Memory B cell (primary cell): ENCODE data around the gene MYO19.

Experiments used
- ATAC-seq: fragments of 150-1000 bp; cut with Tn5 transposase; 2 replicates; pipeline ENCODE4 v1.10.0; 2021; ENCODE audit warnings: low read depth, mild to moderate bottlenecking, moderate library complexity
- DNase-seq, 2 donors: peaks; one replicate each; pipeline ENCODE4 v3.0.0; 2022; ENCODE audit warnings: low spot score in 2 of 2
- H3K27ac Mint-ChIP-seq: one replicate; pipeline ENCODE4 v1.8.0; 2022; ENCODE audit warnings: mild to moderate bottlenecking, moderate library complexity, mixed read lengths
- H3K27me3 Mint-ChIP-seq: one replicate; pipeline ENCODE4 v1.8.0; 2022; ENCODE audit warnings: mixed read lengths
- H3K36me3 Mint-ChIP-seq: one replicate; pipeline ENCODE4 v1.8.0; 2022; ENCODE audit warnings: mild to moderate bottlenecking, mixed read lengths
- H3K4me1 Mint-ChIP-seq: one replicate; pipeline ENCODE4 v1.8.0; 2022; ENCODE audit warnings: mixed read lengths
- H3K4me3 Mint-ChIP-seq: one replicate; pipeline ENCODE4 v1.8.0; 2022; ENCODE audit warnings: mild to moderate bottlenecking, moderate library complexity, mixed read lengths
- H3K9me3 Mint-ChIP-seq: one replicate; pipeline ENCODE4 v1.8.0; 2022; ENCODE audit warnings: mixed read lengths

Gene MYO19

DNA sequence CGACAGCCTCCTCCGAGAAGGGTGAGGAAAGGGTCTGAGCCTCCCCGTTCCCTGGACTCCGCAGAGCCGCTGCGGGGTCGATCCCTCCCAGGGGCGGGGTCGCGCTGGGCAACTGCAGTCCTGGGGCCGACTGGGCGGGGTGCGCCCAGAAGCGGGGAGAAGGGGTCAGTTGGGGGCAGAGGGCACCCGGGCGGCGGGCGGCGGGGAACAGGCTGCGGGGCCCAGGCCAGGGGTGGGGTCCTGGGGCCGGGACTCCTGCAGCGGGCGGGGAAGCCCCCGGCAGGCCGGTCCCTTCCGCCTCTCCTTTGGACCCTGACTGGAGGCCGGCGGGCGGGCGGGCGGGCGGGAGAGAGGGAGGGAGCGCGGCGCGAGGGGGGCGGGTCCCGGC, 10.4 kb upstream of the MYO19 start:
- H3K27me3 Mint-ChIP-seq = no peaks in the 10 kb centered on the region
- DNase-seq = no peak
- no peaks in the 10 kb centered on the region for H3K9me3 Mint-ChIP-seq
- peak overlapping the region; percentile 100 for H3K27ac Mint-ChIP-seq
- no peak for ATAC-seq
- H3K4me3 Mint-ChIP-seq = peak overlapping the region; percentile 94
- no peaks in the 10 kb centered on the region for H3K36me3 Mint-ChIP-seq
- peaks cover 17% of the 10 kb centered on the region for H3K4me1 Mint-ChIP-seq

DNA sequence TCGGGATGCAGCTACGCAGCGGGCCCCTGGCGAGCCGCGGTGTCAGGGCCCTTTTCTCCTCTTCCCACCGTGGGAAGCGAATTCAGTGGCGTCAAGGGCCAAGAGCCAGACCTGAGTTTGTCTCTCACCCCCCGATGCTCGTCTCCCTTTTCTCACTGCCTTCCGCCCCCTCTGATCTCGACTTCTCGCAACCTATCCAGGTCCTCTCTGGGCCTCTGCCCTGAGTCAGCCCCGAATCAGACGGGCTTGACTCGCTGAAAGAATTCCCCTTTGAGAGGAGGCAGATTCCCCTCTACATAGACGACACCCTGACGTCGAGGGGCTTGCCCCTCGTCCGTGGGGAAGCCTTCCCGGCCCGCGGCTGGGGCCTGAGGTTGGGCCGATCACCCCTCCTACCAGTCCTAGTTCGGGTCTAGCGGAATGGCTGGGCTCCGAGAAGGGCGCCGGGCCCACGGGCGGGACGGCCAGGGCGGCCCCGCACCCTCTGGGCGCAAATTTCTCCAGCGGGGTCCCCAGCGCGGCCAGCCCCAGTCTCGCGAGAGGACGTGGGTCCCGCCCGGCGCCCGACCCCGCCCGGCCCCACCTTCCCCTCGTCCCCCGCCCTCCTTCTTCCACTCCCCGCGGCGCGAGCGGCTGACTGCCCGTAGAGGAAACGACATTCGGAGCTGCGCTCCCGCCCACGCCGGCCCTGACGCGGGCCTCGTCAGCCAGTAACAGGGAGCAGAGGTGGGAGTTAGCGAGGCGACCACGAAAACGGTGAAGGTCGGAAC, 9.8 kb upstream of the MYO19 start, which contains the start of gene GGNBP2:
Gene GGNBP2, plus strand, starts transcription at position 613 of the 770 bp plus-strand sequence. CDS start 806 bp downstream, outside the sequence.
- DNase-seq (peak; percentile 90), ATAC-seq (peak; percentile 59)
- Mint-ChIP-seq H3K9me3 (no peaks in the 10 kb centered on the region), H3K4me3 (peak within 1 kb of the TSS; percentile 94), H3K27ac (peak within 1 kb of the TSS; percentile 100), H3K4me1 (peaks cover 16% of the 10 kb centered on the region), H3K36me3 (peaks cover 3% of the 10 kb centered on the region), H3K27me3 (no peaks in the 10 kb centered on the region)

- H3K36me3 Mint-ChIP-seq = peaks cover 3% of the 10 kb centered on the region
- H3K9me3 Mint-ChIP-seq = no peaks in the 10 kb centered on the region
- H3K4me1 Mint-ChIP-seq = peaks cover 16% of the 10 kb centered on the region
- H3K27me3 Mint-ChIP-seq = no peaks in the 10 kb centered on the region
- peak overlapping the region; percentile 94 for H3K4me3 Mint-ChIP-seq
- H3K27ac Mint-ChIP-seq = peak overlapping the region; percentile 100
- peak in 1 of 2 donors; percentile 37 for DNase-seq
- no peak for ATAC-seq
These were observed 9.3 kb upstream of the MYO19 start for GRCh38 chr17:36544044-36544306.

GRCh38 chr17:36542755-36543154, 8.1 kb upstream of the MYO19 start:
- ATAC-seq (no peak), DNase-seq (no peak)
- Mint-ChIP-seq H3K4me1 (peaks cover 10% of the 10 kb centered on the region), H3K9me3 (no peaks in the 10 kb centered on the region), H3K27ac (no peak overlapping the region), H3K27me3 (no peaks in the 10 kb centered on the region), H3K4me3 (no peak overlapping the region), H3K36me3 (peaks cover 3% of the 10 kb centered on the region)

- peaks cover 5% of the 10 kb centered on the region for H3K36me3 Mint-ChIP-seq
- H3K4me1 Mint-ChIP-seq = peaks cover 10% of the 10 kb centered on the region
- H3K9me3 Mint-ChIP-seq = no peaks in the 10 kb centered on the region
- DNase-seq = no peak
- no peaks in the 10 kb centered on the region for H3K27me3 Mint-ChIP-seq
- ATAC-seq = no peak
- no peak overlapping the region for H3K4me3 Mint-ChIP-seq
- H3K27ac Mint-ChIP-seq = no peak overlapping the region
These were observed 6.0 kb upstream of the MYO19 start for GRCh38 chr17:36540696-36541095.

GRCh38 chr17:36535669-36536081, 1.0 kb upstream of the MYO19 start:
- H3K4me1 Mint-ChIP-seq = peaks cover 14% of the 10 kb centered on the region

GRCh38 chr17:36533935-36534839, 481 bp downstream of the MYO19 start:
- ATAC-seq (peak; percentile 27), DNase-seq (peak in 1 of 2 donors; percentile 49)
- Mint-ChIP-seq H3K27me3 (no peaks in the 10 kb centered on the region), H3K36me3 (peaks cover 5% of the 10 kb centered on the region), H3K27ac (peak overlapping the region; percentile 98), H3K9me3 (no peaks in the 10 kb centered on the region), H3K4me3 (peak overlapping the region; percentile 92), H3K4me1 (peaks cover 14% of the 10 kb centered on the region)

More at GRCh38 chr17:36535669-36536081, 1.0 kb upstream of the MYO19 start:
- no peaks in the 10 kb centered on the region for H3K27me3 Mint-ChIP-seq
- peaks cover 7% of the 10 kb centered on the region for H3K36me3 Mint-ChIP-seq
- ATAC-seq = no peak
- H3K4me3 Mint-ChIP-seq = peak overlapping the region; percentile 92
- no peaks in the 10 kb centered on the region for H3K9me3 Mint-ChIP-seq
- peak overlapping the region; percentile 98 for H3K27ac Mint-ChIP-seq
- no peak for DNase-seq

- H3K27ac Mint-ChIP-seq = no peak overlapping the region
- H3K9me3 Mint-ChIP-seq = no peaks in the 10 kb centered on the region
- H3K4me3 Mint-ChIP-seq = peak overlapping the region; percentile 38
- no peak for DNase-seq
- peaks cover 14% of the 10 kb centered on the region for H3K4me1 Mint-ChIP-seq
- H3K27me3 Mint-ChIP-seq = no peaks in the 10 kb centered on the region
- ATAC-seq = no peak
- H3K36me3 Mint-ChIP-seq = peaks cover 11% of the 10 kb centered on the region
These were observed 2.2 kb downstream of the MYO19 start for GRCh38 chr17:36532435-36532975.

- Mint-ChIP-seq H3K9me3 (no peaks in the 10 kb centered on the region), H3K27ac (no peak overlapping the region), H3K27me3 (no peaks in the 10 kb centered on the region), H3K4me1 (peaks cover 11% of the 10 kb centered on the region), H3K36me3 (peaks cover 30% of the 10 kb centered on the region), H3K4me3 (no peak overlapping the region)
- ATAC-seq (no peak), DNase-seq (no peak)
These were observed 5.5 kb downstream of the MYO19 start for GRCh38 chr17:36529121-36529520.

DNA sequence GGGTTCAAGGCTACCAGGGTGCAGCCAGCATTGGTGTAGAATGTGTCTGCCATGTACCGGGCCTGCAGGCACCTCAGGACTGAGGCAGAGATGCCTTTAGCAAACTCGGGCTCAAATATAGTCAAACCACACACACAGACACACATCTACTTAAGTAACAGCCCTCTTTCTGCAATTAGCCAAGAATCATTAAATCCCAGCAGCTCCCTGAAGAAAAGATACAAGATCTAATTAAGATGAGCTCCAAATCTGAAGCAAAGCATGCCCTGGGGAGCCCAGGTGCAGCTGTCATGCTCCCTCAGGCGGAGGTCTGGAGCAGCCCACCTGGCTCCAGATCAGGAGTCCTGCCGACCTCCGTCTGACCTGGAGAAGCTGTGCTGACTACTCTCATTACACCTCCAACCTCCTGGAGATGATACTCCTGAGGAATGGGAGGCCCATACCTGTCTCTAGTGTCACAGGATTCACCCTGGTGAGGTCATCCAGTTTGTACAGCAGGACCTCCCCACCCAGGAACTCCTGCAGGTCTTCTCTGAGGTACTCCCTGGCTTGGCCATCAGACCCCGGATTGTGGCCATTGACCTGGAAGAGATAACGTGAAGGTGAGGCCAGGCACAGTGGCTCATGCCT, 6.9 kb downstream of the MYO19 start:
- Mint-ChIP-seq H3K9me3 (no peaks in the 10 kb centered on the region), H3K27me3 (no peaks in the 10 kb centered on the region), H3K4me3 (no peak overlapping the region), H3K4me1 (peaks cover 8% of the 10 kb centered on the region), H3K27ac (no peak overlapping the region), H3K36me3 (peaks cover 35% of the 10 kb centered on the region)
- DNase-seq (peak in 1 of 2 donors; percentile 6), ATAC-seq (no peak)

- DNase-seq (no peak), ATAC-seq (no peak)
- H3K36me3 Mint-ChIP-seq = peaks cover 33% of the 10 kb centered on the region
- no peaks in the 10 kb centered on the region for H3K9me3 Mint-ChIP-seq
- no peaks in the 10 kb centered on the region for H3K27me3 Mint-ChIP-seq
- peaks cover 4% of the 10 kb centered on the region for H3K4me1 Mint-ChIP-seq
- H3K27ac Mint-ChIP-seq = no peak overlapping the region
- H3K4me3 Mint-ChIP-seq = no peak overlapping the region
These were observed 8.8 kb downstream of the MYO19 start for GRCh38 chr17:36525888-36526287.

- ATAC-seq (no peak), DNase-seq (no peak)
- Mint-ChIP-seq H3K9me3 (peaks cover 1% of the 10 kb centered on the region), H3K27ac (no peak overlapping the region), H3K4me3 (no peak overlapping the region), H3K27me3 (no peaks in the 10 kb centered on the region), H3K4me1 (peaks cover 4% of the 10 kb centered on the region), H3K36me3 (peaks cover 37% of the 10 kb centered on the region)
These were observed 9.6 kb downstream of the MYO19 start for GRCh38 chr17:36525113-36525512.

GRCh38 chr17:36524428-36524876, 10.2 kb downstream of the MYO19 start:
- H3K4me3 Mint-ChIP-seq = no peak overlapping the region
- DNase-seq (no peak), ATAC-seq (no peak)

GRCh38 chr17:36523113-36523512, 11.6 kb downstream of the MYO19 start:
- H3K27me3 Mint-ChIP-seq = no peaks in the 10 kb centered on the region
- no peak for DNase-seq
- H3K4me3 Mint-ChIP-seq = no peak overlapping the region
- H3K4me1 Mint-ChIP-seq = peaks cover 6% of the 10 kb centered on the region
- ATAC-seq = no peak
- no peak overlapping the region for H3K27ac Mint-ChIP-seq
- H3K36me3 Mint-ChIP-seq = peaks cover 37% of the 10 kb centered on the region
- peaks cover 1% of the 10 kb centered on the region for H3K9me3 Mint-ChIP-seq

More at GRCh38 chr17:36524428-36524876, 10.2 kb downstream of the MYO19 start:
- H3K9me3 Mint-ChIP-seq = peaks cover 1% of the 10 kb centered on the region
- H3K27me3 Mint-ChIP-seq = no peaks in the 10 kb centered on the region
- peaks cover 4% of the 10 kb centered on the region for H3K4me1 Mint-ChIP-seq
- H3K27ac Mint-ChIP-seq = no peak overlapping the region
- peaks cover 39% of the 10 kb centered on the region for H3K36me3 Mint-ChIP-seq
